ENCODE measurements around the gene NPPB.

Gene NPPB

GRCh38 chr1:11880911-11881748 is 22.4 kb upstream of the NPPB start:
- peak; percentile 2 for DNase-seq

- DNase-seq: no peak
These were observed 21.4 kb upstream of the NPPB start for GRCh38 chr1:11880181-11880575.

- DNase-seq: no peak
These were observed 20.8 kb upstream of the NPPB start for GRCh38 chr1:11879311-11880180.

- no peak for DNase-seq
These were observed 20.1 kb upstream of the NPPB start for GRCh38 chr1:11878891-11879190.

- DNase-seq: no peak
These were observed 19.5 kb upstream of the NPPB start for GRCh38 chr1:11878081-11878890.

GRCh38 chr1:11877074-11877473 is 18.3 kb upstream of the NPPB start:
- DNase-seq: no peak

- no peak for DNase-seq
These were observed 16.3 kb upstream of the NPPB start for GRCh38 chr1:11875094-11875493.

- DNase-seq: no peak
These were observed 15.9 kb upstream of the NPPB start for GRCh38 chr1:11874624-11875023.

- no peak for DNase-seq
These were observed 15.5 kb upstream of the NPPB start for GRCh38 chr1:11874258-11874562.

- no peak for DNase-seq
These were observed 14.9 kb upstream of the NPPB start for GRCh38 chr1:11873395-11874257.

- DNase-seq: no peak
These were observed 13.8 kb upstream of the NPPB start for GRCh38 chr1:11872545-11872944.

GRCh38 chr1:11869650-11870207 is 11.0 kb upstream of the NPPB start:
- DNase-seq: no peak

- no peak for DNase-seq
These were observed 10.4 kb upstream of the NPPB start for GRCh38 chr1:11869104-11869503.

- no peak for DNase-seq
These were observed 9.7 kb upstream of the NPPB start for GRCh38 chr1:11868331-11868980.

GRCh38 chr1:11862890-11863289 is 4.1 kb upstream of the NPPB start:
- no peak for DNase-seq

- no peak for DNase-seq
These were observed 1.8 kb upstream of the NPPB start for GRCh38 chr1:11860587-11860986.

- DNase-seq: no peak
These were observed 1.3 kb upstream of the NPPB start for GRCh38 chr1:11860083-11860482.

- DNase-seq: no peak
These were observed 475 bp upstream of the NPPB start for GRCh38 chr1:11858968-11859871.

- no peak for DNase-seq
These were observed 587 bp downstream of the NPPB start for GRCh38 chr1:11858158-11858557.

GRCh38 chr1:11857164-11857851 is 1.4 kb downstream of the NPPB start:
- no peak for DNase-seq
